ENCODE data around the gene APOBEC3F. TPM values are rescaled to one million over a fixed set of nuclear protein-coding genes. Genes with fewer than 3 reads are reported as not detected.

Gene APOBEC3F
- total RNA-seq, 4 donors from 2014 or later = 2.5 to 6.0 (median 5.0) TPM

- intact Hi-C loops (cut with DNase I) = no loop called here
- peaks cover 0 to 4% of the 10 kb centered on the region in 2 donors for H3K4me1 ChIP-seq
- H3K9me3 ChIP-seq = no peaks in the 10 kb centered on the region
- no peak overlapping the region for H3K4me3 ChIP-seq (replicated peaks in 1 of 3)
- H3K27me3 ChIP-seq = no peaks in the 10 kb centered on the region
- DNase-seq = no peak
- 75 to 85% methylated on average over 17 to 23 of the region's 23 CpGs for WGBS, 2 donors
- no peaks in the 10 kb centered on the region for H3K36me3 ChIP-seq
- no peak for TF ChIP-seq POLR2A (IDR thresholded peaks at IDR 0.05)
- TF ChIP-seq CTCF (IDR thresholded peaks at IDR 0.05) = no peak
- no peak overlapping the region for H3K27ac ChIP-seq
Observed at GRCh38 chr22:39091126-39092081, 50.7 kb downstream of the APOBEC3F start.

- Histone ChIP-seq H3K36me3 (no peaks in the 10 kb centered on the region), H3K27ac (no peak overlapping the region), H3K9me3 (no peaks in the 10 kb centered on the region), H3K4me3 (replicated peaks in 1 of 3) (no peak overlapping the region), H3K27me3 (no peaks in the 10 kb centered on the region), H3K4me1 (peaks cover 0 to 4% of the 10 kb centered on the region in 2 donors)
- 71 to 79% methylated on average over 8 of the region's 8 CpGs for WGBS, 2 donors
- no peak for TF ChIP-seq POLR2A (IDR thresholded peaks at IDR 0.05)
- no peak for TF ChIP-seq CTCF (IDR thresholded peaks at IDR 0.05)
- intact Hi-C loops (cut with DNase I) = no loop called here
- DNase-seq = no peak
Observed at GRCh38 chr22:39092111-39092862, 51.6 kb downstream of the APOBEC3F start.

- WGBS, 2 donors = 90 to 92% methylated on average over 11 to 14 of the region's 14 CpGs
- Histone ChIP-seq H3K4me1 (no peaks in the 10 kb centered on the region), H3K27ac (no peak overlapping the region), H3K36me3 (no peaks in the 10 kb centered on the region), H3K9me3 (no peaks in the 10 kb centered on the region), H3K4me3 (replicated peaks in 1 of 3) (no peak overlapping the region), H3K27me3 (no peaks in the 10 kb centered on the region)
- intact Hi-C loops (cut with DNase I) = no loop called here
- TF ChIP-seq POLR2A (IDR thresholded peaks at IDR 0.05) (no peak), CTCF (IDR thresholded peaks at IDR 0.05) (no peak)
- no peak for DNase-seq
Observed at GRCh38 chr22:39094717-39095389, 54.2 kb downstream of the APOBEC3F start.

GRCh38 chr22:39095971-39096370, 55.3 kb downstream of the APOBEC3F start:
- Histone ChIP-seq H3K4me3 (replicated peaks in 1 of 3) (no peak overlapping the region), H3K9me3 (no peaks in the 10 kb centered on the region), H3K27ac (no peak overlapping the region), H3K4me1 (peaks cover 0 to 4% of the 10 kb centered on the region in 2 donors), H3K36me3 (no peaks in the 10 kb centered on the region), H3K27me3 (no peaks in the 10 kb centered on the region)
- no peak for DNase-seq
- intact Hi-C loops (cut with DNase I) = no loop called here
- TF ChIP-seq CTCF (IDR thresholded peaks at IDR 0.05) (no peak), POLR2A (IDR thresholded peaks at IDR 0.05) (no peak)
- WGBS, 2 donors = 58 to 86% methylated on average over 2 to 3 of the region's 3 CpGs

Data from thyroid gland (tissue), 4 donors.